ENCODE results near the gene IGFL4.
A peak's percentile ranks its signal among the peaks of the same experiment; 100 is the strongest.
"Not testable (repeated sequence)": the region's sequence is repeated elsewhere in the genome, so short reads cannot be mapped to it uniquely, and the experiment has no call there.

GRCh38 chr19:46078573-46079332 lies 38.0 kb upstream of the IGFL4 start:
- TF ChIP-seq, protein P1, sequence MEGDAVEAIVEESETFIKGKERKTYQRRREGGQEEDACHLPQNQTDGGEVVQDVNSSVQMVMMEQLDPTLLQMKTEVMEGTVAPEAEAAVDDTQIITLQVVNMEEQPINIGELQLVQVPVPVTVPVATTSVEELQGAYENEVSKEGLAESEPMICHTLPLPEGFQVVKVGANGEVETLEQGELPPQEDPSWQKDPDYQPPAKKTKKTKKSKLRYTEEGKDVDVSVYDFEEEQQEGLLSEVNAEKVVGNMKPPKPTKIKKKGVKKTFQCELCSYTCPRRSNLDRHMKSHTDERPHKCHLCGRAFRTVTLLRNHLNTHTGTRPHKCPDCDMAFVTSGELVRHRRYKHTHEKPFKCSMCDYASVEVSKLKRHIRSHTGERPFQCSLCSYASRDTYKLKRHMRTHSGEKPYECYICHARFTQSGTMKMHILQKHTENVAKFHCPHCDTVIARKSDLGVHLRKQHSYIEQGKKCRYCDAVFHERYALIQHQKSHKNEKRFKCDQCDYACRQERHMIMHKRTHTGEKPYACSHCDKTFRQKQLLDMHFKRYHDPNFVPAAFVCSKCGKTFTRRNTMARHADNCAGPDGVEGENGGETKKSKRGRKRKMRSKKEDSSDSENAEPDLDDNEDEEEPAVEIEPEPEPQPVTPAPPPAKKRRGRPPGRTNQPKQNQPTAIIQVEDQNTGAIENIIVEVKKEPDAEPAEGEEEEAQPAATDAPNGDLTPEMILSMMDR (IDR thresholded peaks at IDR 0.05): peak in 4 of 7 experiments; percentile 13 to 28 (median 18)
- TF ChIP-seq EP300, POLR2A, POLR2AphosphoS5 (IDR thresholded peaks at IDR 0.05): not testable (repeated sequence)

Measured in stomach (tissue), 4 donors.